ENCODE measurements around the gene HSPA14. TPM values are rescaled to one million over a fixed set of nuclear protein-coding genes. Genes with fewer than 3 reads are reported as not detected.
"Not testable (repeated sequence)": the region's sequence is repeated elsewhere in the genome, so short reads cannot be mapped to it uniquely, and the experiment has no call there.

Gene HSPA14
- total and polyA plus RNA-seq, 4 donors: 5.3 to 9.0 (median 8.5) TPM

GRCh38 chr10:14815681-14816080 is 22.4 kb upstream of the HSPA14 start:
- Histone ChIP-seq H3K4me3 (ENCODE audit: low read depth in 1 of 3, low read length in 3 of 3) (no peak overlapping the region), H3K36me3 (ENCODE audit: control insufficient read depth in 4 of 4, insufficient read depth in 3 of 4, low read depth in 1 of 4, low read length in 3 of 4) (no peaks in the 10 kb centered on the region), H3K9me3 (ENCODE audit: control insufficient read depth in 4 of 4, low read length in 3 of 4) (no peaks in the 10 kb centered on the region), H3K4me1 (ENCODE audit: control insufficient read depth in 4 of 4, insufficient read depth in 4 of 4, low read length in 3 of 4) (no peaks in the 10 kb centered on the region), H3K27ac (ENCODE audit: low read depth in 1 of 2, low read length in 2 of 2) (no peak overlapping the region), H3K27me3 (ENCODE audit: control insufficient read depth in 4 of 4, insufficient read depth in 4 of 4, low read length in 3 of 4) (no peaks in the 10 kb centered on the region), H3K9ac (ENCODE audit: low read depth in 1 of 2, low read length in 2 of 2) (no peak overlapping the region)
- DNase-seq (ENCODE audit: low spot score): no peak
- WGBS: 78% methylated on average over 6 of the region's 6 CpGs
- no peak for TF ChIP-seq CTCF (IDR thresholded peaks at IDR 0.05; ENCODE audit: low read depth, low read length, missing input control)

- not testable (repeated sequence) for H3K36me3 ChIP-seq (ENCODE audit: control insufficient read depth in 4 of 4, insufficient read depth in 3 of 4, low read depth in 1 of 4, low read length in 3 of 4); H3K4me1 ChIP-seq (ENCODE audit: control insufficient read depth in 4 of 4, insufficient read depth in 4 of 4, low read length in 3 of 4); H3K27ac ChIP-seq (ENCODE audit: low read depth in 1 of 2, low read length in 2 of 2); H3K4me3 ChIP-seq (ENCODE audit: low read depth in 1 of 3, low read length in 3 of 3); DNase-seq (ENCODE audit: low spot score); H3K9me3 ChIP-seq (ENCODE audit: control insufficient read depth in 4 of 4, low read length in 3 of 4); H3K9ac ChIP-seq (ENCODE audit: low read depth in 1 of 2, low read length in 2 of 2); H3K27me3 ChIP-seq (ENCODE audit: control insufficient read depth in 4 of 4, insufficient read depth in 4 of 4, low read length in 3 of 4)
- 91% methylated on average over 7 of the region's 7 CpGs for WGBS
Measured at GRCh38 chr10:14816717-14817116, 21.4 kb upstream of the HSPA14 start.

GRCh38 chr10:14820010-14820774 is 17.9 kb upstream of the HSPA14 start:
- no peak overlapping the region for H3K4me3 ChIP-seq (ENCODE audit: low read depth in 1 of 3, low read length in 3 of 3)

GRCh38 chr10:14820775-14821154 is 17.3 kb upstream of the HSPA14 start:
- no peaks in the 10 kb centered on the region for H3K9me3 ChIP-seq (ENCODE audit: control insufficient read depth in 4 of 4, low read length in 3 of 4)
- DNase-seq (ENCODE audit: low spot score): no peak
- no peak overlapping the region for H3K4me3 ChIP-seq (ENCODE audit: low read depth in 1 of 3, low read length in 3 of 3)
- H3K4me1 ChIP-seq (ENCODE audit: control insufficient read depth in 4 of 4, insufficient read depth in 4 of 4, low read length in 3 of 4): no peaks in the 10 kb centered on the region
- no peaks in the 10 kb centered on the region for H3K27me3 ChIP-seq (ENCODE audit: control insufficient read depth in 4 of 4, insufficient read depth in 4 of 4, low read length in 3 of 4)
- no peak overlapping the region for H3K9ac ChIP-seq (ENCODE audit: low read depth in 1 of 2, low read length in 2 of 2)
- H3K27ac ChIP-seq (ENCODE audit: low read depth in 1 of 2, low read length in 2 of 2): no peak overlapping the region
- H3K36me3 ChIP-seq (ENCODE audit: control insufficient read depth in 4 of 4, insufficient read depth in 3 of 4, low read depth in 1 of 4, low read length in 3 of 4): no peaks in the 10 kb centered on the region
- TF ChIP-seq REST (IDR thresholded peaks at IDR 0.05): no peak
- TF ChIP-seq ZBTB33 (IDR thresholded peaks at IDR 0.05): no peak
- WGBS: 91% methylated on average over 5 of the region's 5 CpGs

More at GRCh38 chr10:14820010-14820774, 17.9 kb upstream of the HSPA14 start:
- 96% methylated on average over 10 of the region's 10 CpGs for WGBS
- TF ChIP-seq ZBTB33 (IDR thresholded peaks at IDR 0.05): no peak
- TF ChIP-seq HNF4A (conservative IDR thresholded peaks at IDR 0.05): no peak
- TF ChIP-seq GABPA (IDR thresholded peaks at IDR 0.05 in 1 of 2, conservative IDR thresholded peaks at IDR 0.05 in 1 of 2): no peak
- TF ChIP-seq RXRA (IDR thresholded peaks at IDR 0.05): no peak
- DNase-seq (ENCODE audit: low spot score): no peak
- Histone ChIP-seq H3K9me3 (ENCODE audit: control insufficient read depth in 4 of 4, low read length in 3 of 4) (no peaks in the 10 kb centered on the region), H3K36me3 (ENCODE audit: control insufficient read depth in 4 of 4, insufficient read depth in 3 of 4, low read depth in 1 of 4, low read length in 3 of 4) (no peaks in the 10 kb centered on the region), H3K27ac (ENCODE audit: low read depth in 1 of 2, low read length in 2 of 2) (no peak overlapping the region), H3K27me3 (ENCODE audit: control insufficient read depth in 4 of 4, insufficient read depth in 4 of 4, low read length in 3 of 4) (no peaks in the 10 kb centered on the region), H3K9ac (ENCODE audit: low read depth in 1 of 2, low read length in 2 of 2) (no peak overlapping the region), H3K4me1 (ENCODE audit: control insufficient read depth in 4 of 4, insufficient read depth in 4 of 4, low read length in 3 of 4) (no peaks in the 10 kb centered on the region)
